ENCODE results near the gene TRIM3. TPM values are rescaled to one million over a fixed set of nuclear protein-coding genes. Genes with fewer than 3 reads are reported as not detected.
"Not testable (repeated sequence)": the region's sequence is repeated elsewhere in the genome, so short reads cannot be mapped to it uniquely, and the experiment has no call there.

TRIM3 gene
- total RNA-seq = 4.6 and 5.5 TPM in 2 replicates

DNA sequence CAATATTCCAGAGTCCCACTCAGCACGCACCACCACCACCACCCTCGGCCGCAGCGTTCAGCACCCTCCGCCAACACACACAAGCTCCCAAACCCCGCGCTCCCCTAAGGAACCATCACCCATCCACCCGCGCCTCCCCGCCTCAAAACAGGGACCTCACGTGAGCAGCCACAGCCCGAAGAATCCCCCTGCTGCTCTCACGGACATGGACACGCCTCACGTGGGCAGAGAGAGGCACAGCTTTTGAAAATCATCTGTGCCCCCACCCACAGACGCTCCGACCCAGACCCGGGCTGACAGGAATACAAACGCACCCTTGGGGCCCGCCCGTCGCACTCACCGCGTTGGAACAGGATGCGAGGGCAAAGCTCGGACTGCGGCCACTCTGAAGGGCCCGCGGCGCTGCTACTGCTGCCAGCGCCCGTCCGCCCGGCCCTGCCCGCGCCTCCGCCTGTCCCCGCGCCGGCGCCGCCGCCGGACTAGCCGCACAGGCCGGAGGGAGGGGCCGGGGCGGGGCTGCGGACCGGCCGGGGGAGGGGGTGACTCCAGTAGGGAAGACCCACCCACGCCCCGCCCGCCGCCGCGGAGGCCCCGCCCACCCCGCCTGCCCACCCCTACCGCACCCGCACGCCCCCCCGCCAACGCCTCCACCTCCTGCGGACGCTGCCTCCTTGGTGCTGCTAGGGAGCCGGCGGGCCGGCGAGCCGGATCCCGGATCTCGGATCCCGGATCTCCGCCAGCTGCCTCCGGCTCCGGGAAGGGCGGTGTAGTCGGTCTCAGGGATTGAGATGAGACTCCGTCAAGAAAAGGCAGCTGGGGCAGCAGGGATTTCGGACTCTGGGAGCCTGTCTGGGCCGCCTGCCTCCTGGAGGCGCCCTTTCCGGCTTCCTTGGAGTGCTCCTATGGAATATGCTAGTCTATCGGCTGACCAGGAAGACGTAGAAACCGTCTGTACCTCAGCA is at the start of gene TRIM3:
Gene TRIM3 (minus strand): TSS at position 491 of the 962 bp plus-strand sequence. CDS start 8,246 bp downstream, outside the sequence.
- intact Hi-C loops (cut with micrococcal nuclease) = loop anchor here (1.0 to 10.0 kb wide), 4 partner anchors 8 to 1041 kb away; partner anchors contain the start of genes ARFIP2, FHIP1B, PPFIBP2 and SMPD1

DNA sequence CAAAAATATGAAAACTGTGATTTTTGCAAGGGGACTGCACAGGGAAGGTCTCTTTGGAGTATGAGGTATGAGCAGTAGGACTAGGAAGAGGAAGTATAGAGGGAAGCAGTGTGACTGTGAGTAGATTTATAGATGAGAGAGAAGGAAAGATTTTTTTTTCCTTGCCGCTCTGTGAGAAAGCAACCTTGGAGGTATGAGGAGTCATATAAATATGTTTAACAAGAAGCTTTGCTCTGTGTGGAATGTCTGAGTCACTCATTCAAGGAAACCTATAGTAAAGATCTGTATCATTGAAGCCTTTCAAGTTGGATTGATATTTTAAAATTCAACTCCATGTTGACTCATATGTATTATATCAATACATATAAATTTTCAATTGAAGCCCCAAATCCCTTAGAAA is 49.5 kb upstream of the TRIM3 start:
- intact Hi-C loops (cut with micrococcal nuclease) = no loop called here

DNA sequence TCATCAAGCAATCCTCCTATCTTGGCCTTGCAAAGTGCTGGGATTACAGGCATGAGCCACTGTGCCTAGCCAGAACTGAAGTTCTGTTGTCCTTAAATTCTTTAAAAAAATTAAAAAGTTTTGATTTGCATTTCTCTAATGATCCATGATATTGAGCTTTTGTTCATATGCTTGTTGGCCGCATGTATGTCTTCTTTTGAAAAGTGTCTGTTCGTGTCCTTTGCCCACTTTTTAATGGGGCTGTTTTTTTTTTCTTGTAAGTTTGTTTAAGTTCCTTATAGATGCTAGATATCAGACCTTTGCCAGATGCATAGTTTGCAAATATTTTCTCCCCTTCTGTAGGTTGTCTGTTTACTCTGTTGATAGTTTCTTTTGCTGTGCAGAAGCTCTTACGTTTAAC is 48.2 kb upstream of the TRIM3 start:
- intact Hi-C loops (cut with micrococcal nuclease) = not testable (repeated sequence)

DNA sequence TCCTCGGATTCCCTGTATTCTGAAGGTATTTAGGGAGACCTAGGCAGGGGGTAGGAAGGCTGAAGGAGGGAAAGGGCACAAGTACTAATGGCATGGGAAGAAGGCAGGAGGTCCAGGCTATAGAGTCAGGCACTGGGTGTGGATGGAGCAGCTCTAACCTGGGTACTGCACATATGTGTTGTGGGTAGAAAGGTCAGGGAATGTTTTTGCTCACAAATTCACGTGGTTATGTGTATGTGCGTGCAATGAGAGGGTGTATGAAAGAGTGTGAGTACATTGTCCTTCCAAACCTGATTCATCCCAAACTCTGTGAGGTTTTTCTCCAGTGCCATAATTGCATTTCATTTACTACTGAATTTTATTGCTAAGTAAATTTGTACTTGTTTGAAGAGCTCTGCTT is 46.5 kb upstream of the TRIM3 start:
- intact Hi-C loops (cut with micrococcal nuclease) = no loop called here

DNA sequence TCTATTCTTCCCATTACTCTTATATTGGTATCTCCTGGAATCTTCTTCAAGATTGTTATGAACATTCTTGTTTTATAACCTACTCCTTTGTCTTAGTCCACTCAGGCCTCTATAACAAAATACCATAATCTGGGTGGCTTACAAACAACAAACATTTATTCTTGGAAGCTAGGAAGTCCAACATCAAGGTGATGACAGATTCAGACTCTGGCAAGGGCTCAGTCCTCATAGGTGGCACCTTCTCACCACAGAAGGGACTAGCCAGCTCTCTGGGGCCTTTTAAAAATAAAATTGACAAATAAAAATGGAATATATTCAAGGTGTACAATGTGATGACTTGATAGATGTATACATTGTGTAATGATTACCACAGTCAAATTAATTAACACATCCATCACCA is 43.1 kb upstream of the TRIM3 start:
- intact Hi-C loops (cut with micrococcal nuclease) = no loop called here

DNA sequence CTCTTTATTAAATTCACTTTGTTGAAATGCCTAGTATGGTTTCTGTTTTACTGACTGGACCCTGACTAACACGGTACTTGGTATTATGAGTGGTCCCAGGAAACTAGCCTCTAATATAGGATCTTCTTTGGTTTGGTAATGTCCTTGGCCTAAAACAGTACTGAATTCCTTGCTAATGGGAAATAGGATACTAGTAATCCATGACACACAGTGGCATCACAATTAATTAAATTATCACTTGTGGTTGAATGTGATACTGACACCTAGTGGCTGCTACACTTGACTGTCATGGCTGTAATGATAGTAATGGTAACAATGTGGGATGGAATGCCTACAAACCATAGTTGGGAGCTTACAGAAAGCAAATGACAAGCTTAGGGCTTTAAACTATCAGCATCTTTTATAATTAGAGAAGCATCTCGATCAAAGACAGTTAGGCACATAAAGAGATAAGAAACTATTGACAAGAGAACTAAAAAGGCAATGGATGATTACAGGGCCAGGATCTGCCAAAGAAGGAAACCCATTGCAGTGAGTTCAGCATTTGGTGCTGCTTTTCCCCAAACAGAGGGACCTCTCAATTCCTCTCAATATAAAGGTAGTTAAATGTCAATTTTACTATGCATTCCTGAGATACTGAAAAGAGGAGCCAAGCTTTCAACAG is 32.0 kb upstream of the TRIM3 start:
- intact Hi-C loops (cut with micrococcal nuclease) = loop anchor here (1.0 to 2.0 kb wide), 3 partner anchors 23 to 126 kb away; no protein-coding TSS in a partner anchor

DNA sequence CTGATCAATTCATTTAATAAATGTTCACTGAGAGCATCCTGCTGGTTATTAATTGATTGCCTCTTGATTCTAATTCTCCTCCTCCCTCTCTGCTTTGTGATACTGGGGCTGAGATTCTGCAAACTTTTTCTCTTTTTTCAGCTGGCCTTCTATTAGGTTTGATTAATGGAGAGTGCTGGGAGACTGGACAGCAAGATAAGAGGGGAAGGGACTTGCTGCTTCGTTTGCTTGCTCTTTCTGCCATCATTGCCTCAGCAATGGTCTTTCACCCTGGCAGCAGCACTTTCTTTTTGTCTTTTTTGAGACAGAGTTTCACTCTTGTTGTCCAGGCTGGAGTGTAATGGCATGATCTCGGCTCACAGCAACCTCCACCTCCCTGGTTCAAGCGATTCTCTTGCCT is 30.4 kb upstream of the TRIM3 start:
- intact Hi-C loops (cut with micrococcal nuclease) = loop anchor here (2.0 kb wide), 1 partner anchor 21 kb away; no protein-coding TSS in a partner anchor

DNA sequence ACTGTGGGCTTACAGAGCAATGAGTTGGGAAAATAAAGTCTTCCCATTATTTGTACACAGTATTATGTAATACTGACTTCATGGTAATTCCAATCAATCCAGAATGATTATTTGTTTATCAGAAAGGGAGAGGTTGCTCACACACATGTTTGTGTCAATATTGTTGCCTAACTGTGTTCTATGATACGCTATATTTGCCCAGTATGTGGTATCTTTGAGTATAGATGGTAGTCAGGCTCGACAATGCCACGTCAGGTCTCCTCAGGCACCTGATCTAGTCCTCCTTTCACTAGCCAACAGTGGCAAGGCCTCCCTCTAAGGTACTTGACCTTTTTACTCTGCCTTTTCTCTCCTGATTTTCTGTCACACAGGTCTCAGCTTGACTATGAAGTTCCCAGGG is 28.6 kb upstream of the TRIM3 start:
- intact Hi-C loops (cut with micrococcal nuclease) = no loop called here

DNA sequence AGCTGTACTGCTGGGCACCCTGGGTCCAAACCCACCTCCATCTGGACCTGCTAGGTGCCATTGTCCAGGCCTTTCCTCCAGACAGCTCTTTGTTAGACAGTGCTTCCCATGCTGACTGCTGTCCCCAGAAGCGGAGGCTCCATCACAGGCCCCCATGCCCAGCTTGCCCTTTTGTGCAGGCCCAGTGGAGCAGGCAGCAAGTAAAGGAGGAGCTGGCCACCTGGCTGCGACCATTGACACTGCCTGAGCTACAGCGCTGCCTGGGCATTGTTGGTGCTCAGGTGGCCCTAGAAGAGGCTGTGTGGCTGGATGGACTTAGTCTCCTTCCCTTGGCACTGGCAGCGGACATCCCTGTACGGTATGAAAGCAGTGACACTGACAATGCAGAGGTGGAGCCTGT is 24.8 kb upstream of the TRIM3 start:
- intact Hi-C loops (cut with micrococcal nuclease) = no loop called here

DNA sequence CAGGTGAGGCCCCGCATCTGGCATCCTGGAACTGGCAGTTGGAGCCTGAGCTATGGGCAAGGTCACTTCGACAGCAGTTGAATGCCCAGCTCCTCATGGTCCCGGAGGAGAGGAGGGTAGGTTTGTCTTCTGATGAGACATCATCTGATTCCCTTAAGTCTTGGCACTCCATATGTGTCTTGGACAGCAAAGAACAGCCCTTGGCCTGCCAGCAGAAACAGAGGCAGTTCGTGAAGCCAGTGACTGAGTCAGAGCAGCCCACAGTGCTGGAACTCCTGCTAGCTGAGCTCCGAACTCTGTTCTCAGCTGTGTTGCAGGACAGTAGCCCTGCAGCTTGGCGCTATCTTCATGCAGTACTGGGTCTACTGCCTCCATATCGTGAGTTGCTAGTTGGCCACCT is 24.4 kb upstream of the TRIM3 start:
- intact Hi-C loops (cut with micrococcal nuclease) = no loop called here

DNA sequence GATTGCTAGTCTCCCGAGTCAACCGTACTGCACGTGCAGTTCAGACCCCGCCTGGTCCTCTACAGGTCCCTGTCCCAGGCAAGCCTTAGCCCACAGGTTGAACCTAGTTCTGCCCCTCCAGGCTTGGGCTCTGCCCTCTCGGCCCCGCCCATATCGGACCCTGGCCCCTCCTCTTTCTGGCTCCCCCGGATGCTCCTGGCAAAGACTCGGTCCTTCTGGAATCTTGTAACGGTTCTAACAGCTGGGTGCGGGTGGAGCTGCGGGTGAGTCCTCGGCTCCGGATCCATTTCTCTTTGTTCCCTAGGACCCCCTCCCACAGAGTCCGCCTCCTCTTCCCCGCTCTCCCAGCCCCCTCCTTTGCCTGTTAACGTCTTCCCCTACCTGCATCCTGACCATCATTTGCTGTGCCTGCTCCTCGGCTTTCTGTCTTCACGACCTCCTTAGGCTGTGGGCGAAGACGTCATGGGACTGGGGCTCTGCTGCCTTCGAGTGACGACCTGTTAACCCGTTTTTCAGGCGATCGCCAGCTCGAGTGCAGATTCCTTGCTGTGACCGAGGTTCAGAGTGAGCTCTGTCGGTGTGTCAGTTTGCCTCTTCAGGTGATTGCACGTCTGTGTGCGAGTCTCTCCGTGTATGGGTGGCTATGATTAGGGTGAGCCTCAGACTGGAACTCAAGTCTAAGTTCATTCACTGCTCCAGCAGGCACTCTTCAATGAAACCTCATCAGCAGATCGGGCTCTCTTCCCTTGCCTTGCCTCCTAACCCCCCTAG is 23.5 kb upstream of the TRIM3 start, which contains the start of gene DNHD1:
Gene DNHD1 (plus strand): TSS at position 212 of the 771 bp plus-strand sequence. CDS start 936 bp downstream, outside the sequence.
- intact Hi-C loops (cut with micrococcal nuclease) = no loop called here

DNA sequence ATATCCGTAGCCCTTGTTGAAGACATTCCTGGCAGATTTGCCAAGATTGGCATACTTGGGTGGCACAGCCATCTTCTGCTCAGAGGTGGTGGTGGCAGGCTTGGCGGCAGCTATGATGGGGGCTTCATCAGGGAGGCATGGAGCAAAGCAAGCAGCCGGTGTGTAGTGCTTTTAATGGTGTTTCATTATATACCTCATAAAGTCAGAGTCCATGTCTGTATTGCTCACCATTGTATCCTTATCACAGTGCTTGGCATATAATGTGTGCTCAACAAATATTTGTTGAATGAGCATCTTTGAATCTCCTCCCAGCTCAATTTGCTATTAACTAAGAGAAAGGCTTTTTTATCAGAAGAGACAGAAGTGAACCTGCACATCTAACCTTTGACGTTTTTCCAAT is 15.6 kb upstream of the TRIM3 start:
- intact Hi-C loops (cut with micrococcal nuclease) = loop anchor here (10.0 kb wide), 1 partner anchor 435 kb away; the partner anchor contains the start of genes OR2D3 and ZNF215

DNA sequence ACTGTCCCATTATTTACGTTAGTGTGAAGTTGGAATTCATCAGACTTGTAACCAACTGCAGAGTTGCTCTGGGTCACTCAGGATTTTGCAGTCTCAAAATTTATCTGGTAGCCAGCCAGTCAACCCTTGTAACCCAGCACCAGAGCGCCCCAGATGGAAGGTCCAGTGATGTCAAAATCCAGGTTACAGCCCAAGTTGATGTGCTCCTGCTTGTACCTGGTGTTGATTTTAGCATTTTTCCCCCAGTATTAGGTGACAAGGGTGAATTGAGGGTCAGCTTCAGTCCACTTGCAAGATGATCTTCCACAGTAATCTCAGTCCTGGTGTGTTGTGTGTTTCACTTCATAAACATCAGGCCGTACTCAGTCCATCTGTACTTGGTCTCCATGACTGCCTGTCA is 15.1 kb upstream of the TRIM3 start:
- intact Hi-C loops (cut with micrococcal nuclease) = loop anchor here (10.0 kb wide), 1 partner anchor 436 kb away; the partner anchor contains the start of genes OR2D3 and ZNF215

DNA sequence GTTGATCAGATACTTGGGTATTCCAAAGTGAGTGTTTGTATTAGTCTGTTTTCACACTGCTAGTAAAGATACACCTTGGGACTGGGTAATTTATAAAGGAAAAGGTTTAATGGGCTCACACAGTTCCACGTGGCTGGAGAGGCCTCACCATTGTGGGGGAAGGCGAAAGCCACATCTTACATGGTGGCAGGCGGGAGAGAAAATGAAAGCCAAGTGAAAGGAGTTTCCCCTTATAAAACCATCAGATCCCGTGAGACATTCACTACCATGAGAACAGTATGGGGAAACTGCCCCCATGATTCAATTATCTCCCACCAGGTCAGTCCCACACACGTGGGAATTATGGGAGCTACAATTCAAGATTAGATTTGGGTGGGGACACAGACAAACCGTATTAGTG is 14.6 kb upstream of the TRIM3 start:
- intact Hi-C loops (cut with micrococcal nuclease) = loop anchor here (10.0 kb wide), 1 partner anchor 436 kb away; the partner anchor contains the start of genes OR2D3 and ZNF215

DNA sequence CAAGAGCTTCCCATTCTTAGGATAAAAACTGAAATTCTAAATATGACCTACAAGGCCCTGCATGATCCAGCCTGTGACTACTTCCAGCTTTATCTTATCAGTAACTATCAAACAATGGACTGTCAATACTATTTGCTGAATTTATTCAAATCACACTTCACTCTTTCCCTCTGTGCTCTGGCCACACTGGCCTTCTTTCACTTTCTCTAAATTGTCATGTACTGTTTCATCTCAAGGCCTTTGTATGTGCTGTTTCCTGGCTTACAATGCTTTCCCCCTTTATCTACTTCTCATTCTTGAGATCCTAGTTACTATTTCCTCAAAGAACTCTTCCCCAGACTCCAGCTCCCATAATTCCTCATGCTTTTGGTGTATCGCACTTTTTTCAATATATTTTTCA is 13.2 kb upstream of the TRIM3 start:
- intact Hi-C loops (cut with micrococcal nuclease) = loop anchor here (10.0 kb wide), 1 partner anchor 438 kb away; the partner anchor contains the start of genes OR2D3 and ZNF215

DNA sequence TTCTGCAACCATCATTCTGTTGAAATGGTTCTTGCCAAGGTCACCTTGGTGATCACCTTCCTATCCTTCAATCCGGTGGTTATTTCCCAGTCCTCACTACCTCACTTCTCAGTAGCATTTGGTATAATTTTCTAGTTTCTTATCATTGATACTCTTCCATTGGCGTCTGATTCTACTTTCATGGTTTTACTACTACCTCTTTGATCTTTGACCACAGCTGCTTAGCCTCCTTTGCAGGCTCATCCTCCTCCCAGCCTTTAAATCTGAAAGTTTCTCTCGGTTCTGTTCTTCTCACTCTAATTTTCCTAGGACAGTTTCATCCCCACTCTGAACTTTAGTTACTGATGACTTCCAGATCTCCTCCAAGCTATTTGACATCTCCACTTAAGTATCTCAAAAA is 12.5 kb upstream of the TRIM3 start:
- intact Hi-C loops (cut with micrococcal nuclease) = loop anchor here (10.0 kb wide), 1 partner anchor 439 kb away; the partner anchor contains the start of genes OR2D3 and ZNF215

DNA sequence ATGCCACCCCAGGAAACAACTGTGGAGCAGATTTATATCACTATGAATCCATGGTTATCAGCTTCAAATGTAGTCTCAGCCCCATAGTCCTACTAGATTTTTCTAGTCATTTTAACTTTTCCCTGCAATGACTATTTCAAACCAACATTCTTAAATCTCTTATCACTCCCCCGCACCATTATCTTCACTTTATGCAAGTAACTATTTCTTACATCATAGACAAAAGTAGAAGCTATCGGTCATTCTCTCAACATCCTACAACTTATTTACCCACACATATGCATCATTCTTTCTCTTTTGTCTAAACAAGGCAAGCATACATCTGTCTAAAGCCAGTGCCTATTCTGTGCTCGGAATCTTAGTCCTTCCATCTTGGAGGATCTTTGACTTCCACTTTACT is 11.9 kb upstream of the TRIM3 start:
- intact Hi-C loops (cut with micrococcal nuclease) = loop anchor here (10.0 kb wide), 1 partner anchor 439 kb away; the partner anchor contains the start of genes OR2D3 and ZNF215

DNA sequence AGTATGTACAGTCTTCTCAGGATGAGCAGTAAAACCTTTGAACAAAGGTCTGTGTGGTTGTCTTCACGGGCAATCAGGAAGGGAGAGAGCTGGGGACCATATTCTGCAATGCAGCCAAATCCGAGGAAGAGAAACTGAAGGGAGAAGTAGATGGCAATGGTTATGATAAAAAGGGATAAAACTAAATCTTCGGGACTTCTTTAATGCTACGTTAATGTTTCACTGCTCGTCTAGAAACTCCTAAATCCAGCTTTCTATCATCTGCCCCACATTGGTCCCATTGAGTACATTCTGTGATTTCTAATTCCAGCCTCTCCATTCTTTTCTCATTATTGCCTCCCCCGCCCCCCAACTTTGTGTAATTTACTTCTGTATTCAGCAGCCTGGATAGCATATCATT is 9.3 kb upstream of the TRIM3 start:
- intact Hi-C loops (cut with micrococcal nuclease) = loop anchor here (2.0 to 10.0 kb wide), 2 partner anchors 22 to 442 kb away; partner anchors contain the start of genes OR2D3 and ZNF215

DNA sequence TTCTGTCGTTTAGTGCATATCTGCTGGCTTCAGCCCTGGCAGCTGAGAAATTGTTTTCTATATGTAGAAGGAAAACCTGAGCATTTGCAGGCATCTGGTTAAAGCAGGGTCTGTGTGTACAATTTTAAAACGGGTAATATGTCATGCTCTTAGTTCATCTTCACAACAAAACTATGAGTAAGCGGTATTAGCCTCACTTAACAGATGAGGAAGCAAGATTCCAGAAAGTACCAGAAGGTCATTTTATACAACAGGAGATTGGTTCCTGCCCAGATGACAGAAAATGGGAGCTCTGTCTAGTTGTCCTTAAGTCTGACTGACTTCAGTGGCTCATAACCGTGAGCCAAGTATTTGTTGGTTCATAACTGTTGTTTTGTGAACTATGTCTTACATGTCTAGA is 8.7 kb upstream of the TRIM3 start:
- intact Hi-C loops (cut with micrococcal nuclease) = loop anchor here (2.0 to 10.0 kb wide), 2 partner anchors 22 to 442 kb away; partner anchors contain the start of genes OR2D3 and ZNF215

DNA sequence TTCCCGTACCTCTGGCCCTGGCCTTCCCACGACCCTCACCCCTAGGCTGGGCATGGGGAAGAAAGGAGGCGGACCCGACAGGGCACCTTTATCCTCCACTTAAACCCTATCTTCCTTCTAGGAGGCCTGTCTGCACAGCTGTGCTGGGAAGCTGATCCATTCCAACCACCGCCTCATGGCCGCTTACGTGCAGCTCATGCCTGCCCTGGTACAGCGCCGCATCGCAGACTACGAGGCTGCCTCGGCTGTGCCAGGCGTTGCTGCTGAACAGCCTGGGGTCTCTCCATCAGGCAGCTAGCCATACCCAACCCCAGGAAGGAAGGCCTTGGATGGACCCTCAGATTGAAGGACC is 8.2 kb upstream of the TRIM3 start:
- intact Hi-C loops (cut with micrococcal nuclease) = loop anchor here (1.0 to 10.0 kb wide), 18 partner anchors 9 to 857 kb away; partner anchors contain the start of genes APBB1, CAVIN3, FHIP1B and ILK
